ENCODE data around the gene JMJD8. TPM values are rescaled to one million over a fixed set of nuclear protein-coding genes. Genes with fewer than 3 reads are reported as not detected.

Gene JMJD8
- total and polyA plus RNA-seq, 9 of the 15 experiments (the other 6 are each of a cell fraction or from before 2014, with no cell fraction given), result 1.2 to 50.6 (median 29.3) TPM

DNA sequence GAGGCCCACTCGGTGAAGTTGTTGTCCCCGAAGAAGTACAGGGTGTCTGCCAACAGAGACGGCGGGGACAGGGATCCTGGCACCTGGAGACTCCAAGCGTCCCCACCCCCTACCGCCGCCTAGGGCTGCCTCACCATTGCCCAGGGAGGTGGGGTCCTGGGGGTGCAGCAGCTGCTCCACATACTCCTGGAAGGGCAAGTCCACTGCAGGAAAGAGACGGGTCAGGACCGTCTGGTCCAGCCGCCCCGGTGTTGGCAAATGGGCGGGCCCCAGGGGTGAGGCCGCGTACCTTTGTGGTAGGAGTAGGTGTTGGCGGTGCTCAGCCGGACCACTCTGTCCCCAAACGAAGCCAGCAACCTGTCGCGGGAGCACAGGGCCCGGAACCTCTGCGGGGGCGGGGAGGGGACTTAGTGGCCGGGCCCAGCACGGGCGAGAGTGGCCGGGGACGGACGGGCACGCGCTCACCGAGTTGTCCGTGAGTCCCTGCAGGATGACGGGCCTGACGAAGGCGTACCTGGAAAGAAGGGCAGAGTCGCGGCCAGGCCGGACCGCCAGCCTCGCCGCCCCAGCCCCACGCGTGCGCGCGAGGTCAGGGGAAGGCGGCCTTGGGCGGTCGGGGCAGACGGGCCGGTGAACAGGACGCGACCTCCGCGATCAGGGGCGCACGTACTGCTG, 601 bp downstream of the JMJD8 start (continued):
- TF ChIP-seq, protein P1, sequence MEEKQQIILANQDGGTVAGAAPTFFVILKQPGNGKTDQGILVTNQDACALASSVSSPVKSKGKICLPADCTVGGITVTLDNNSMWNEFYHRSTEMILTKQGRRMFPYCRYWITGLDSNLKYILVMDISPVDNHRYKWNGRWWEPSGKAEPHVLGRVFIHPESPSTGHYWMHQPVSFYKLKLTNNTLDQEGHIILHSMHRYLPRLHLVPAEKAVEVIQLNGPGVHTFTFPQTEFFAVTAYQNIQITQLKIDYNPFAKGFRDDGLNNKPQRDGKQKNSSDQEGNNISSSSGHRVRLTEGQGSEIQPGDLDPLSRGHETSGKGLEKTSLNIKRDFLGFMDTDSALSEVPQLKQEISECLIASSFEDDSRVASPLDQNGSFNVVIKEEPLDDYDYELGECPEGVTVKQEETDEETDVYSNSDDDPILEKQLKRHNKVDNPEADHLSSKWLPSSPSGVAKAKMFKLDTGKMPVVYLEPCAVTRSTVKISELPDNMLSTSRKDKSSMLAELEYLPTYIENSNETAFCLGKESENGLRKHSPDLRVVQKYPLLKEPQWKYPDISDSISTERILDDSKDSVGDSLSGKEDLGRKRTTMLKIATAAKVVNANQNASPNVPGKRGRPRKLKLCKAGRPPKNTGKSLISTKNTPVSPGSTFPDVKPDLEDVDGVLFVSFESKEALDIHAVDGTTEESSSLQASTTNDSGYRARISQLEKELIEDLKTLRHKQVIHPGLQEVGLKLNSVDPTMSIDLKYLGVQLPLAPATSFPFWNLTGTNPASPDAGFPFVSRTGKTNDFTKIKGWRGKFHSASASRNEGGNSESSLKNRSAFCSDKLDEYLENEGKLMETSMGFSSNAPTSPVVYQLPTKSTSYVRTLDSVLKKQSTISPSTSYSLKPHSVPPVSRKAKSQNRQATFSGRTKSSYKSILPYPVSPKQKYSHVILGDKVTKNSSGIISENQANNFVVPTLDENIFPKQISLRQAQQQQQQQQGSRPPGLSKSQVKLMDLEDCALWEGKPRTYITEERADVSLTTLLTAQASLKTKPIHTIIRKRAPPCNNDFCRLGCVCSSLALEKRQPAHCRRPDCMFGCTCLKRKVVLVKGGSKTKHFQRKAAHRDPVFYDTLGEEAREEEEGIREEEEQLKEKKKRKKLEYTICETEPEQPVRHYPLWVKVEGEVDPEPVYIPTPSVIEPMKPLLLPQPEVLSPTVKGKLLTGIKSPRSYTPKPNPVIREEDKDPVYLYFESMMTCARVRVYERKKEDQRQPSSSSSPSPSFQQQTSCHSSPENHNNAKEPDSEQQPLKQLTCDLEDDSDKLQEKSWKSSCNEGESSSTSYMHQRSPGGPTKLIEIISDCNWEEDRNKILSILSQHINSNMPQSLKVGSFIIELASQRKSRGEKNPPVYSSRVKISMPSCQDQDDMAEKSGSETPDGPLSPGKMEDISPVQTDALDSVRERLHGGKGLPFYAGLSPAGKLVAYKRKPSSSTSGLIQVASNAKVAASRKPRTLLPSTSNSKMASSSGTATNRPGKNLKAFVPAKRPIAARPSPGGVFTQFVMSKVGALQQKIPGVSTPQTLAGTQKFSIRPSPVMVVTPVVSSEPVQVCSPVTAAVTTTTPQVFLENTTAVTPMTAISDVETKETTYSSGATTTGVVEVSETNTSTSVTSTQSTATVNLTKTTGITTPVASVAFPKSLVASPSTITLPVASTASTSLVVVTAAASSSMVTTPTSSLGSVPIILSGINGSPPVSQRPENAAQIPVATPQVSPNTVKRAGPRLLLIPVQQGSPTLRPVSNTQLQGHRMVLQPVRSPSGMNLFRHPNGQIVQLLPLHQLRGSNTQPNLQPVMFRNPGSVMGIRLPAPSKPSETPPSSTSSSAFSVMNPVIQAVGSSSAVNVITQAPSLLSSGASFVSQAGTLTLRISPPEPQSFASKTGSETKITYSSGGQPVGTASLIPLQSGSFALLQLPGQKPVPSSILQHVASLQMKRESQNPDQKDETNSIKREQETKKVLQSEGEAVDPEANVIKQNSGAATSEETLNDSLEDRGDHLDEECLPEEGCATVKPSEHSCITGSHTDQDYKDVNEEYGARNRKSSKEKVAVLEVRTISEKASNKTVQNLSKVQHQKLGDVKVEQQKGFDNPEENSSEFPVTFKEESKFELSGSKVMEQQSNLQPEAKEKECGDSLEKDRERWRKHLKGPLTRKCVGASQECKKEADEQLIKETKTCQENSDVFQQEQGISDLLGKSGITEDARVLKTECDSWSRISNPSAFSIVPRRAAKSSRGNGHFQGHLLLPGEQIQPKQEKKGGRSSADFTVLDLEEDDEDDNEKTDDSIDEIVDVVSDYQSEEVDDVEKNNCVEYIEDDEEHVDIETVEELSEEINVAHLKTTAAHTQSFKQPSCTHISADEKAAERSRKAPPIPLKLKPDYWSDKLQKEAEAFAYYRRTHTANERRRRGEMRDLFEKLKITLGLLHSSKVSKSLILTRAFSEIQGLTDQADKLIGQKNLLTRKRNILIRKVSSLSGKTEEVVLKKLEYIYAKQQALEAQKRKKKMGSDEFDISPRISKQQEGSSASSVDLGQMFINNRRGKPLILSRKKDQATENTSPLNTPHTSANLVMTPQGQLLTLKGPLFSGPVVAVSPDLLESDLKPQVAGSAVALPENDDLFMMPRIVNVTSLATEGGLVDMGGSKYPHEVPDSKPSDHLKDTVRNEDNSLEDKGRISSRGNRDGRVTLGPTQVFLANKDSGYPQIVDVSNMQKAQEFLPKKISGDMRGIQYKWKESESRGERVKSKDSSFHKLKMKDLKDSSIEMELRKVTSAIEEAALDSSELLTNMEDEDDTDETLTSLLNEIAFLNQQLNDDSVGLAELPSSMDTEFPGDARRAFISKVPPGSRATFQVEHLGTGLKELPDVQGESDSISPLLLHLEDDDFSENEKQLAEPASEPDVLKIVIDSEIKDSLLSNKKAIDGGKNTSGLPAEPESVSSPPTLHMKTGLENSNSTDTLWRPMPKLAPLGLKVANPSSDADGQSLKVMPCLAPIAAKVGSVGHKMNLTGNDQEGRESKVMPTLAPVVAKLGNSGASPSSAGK (IDR thresholded peaks at IDR 0.05), result peak; percentile 78; the same call in 1 of the 2 replicates
- 0 out of 2 replicates have a peak, but pooled peaks have one; percentile 9 for TF ChIP-seq E2F3 (CRISPR knock-in tag; IDR thresholded peaks at IDR 0.05)
- no peak for TF ChIP-seq CTBP1 (IDR thresholded peaks at IDR 0.05; ENCODE audit: borderline replicate concordance)
- TF ChIP-seq SRSF1 (IDR thresholded peaks at IDR 0.05; ENCODE audit: low read depth, low read length), result no peak
- 0 out of 2 replicates have a peak, but pooled peaks have one; percentile 5 for TF ChIP-seq SMAD4 (CRISPR knock-in tag; conservative IDR thresholded peaks at IDR 0.05)
- no peak for TF ChIP-seq ZC3H11A (IDR thresholded peaks at IDR 0.05; ENCODE audit: low read depth, low read length)
- TF ChIP-seq KLF6 (CRISPR knock-in tag; IDR thresholded peaks at IDR 0.05; ENCODE audit: borderline replicate concordance), result no peak
- TF ChIP-seq, protein P2, sequence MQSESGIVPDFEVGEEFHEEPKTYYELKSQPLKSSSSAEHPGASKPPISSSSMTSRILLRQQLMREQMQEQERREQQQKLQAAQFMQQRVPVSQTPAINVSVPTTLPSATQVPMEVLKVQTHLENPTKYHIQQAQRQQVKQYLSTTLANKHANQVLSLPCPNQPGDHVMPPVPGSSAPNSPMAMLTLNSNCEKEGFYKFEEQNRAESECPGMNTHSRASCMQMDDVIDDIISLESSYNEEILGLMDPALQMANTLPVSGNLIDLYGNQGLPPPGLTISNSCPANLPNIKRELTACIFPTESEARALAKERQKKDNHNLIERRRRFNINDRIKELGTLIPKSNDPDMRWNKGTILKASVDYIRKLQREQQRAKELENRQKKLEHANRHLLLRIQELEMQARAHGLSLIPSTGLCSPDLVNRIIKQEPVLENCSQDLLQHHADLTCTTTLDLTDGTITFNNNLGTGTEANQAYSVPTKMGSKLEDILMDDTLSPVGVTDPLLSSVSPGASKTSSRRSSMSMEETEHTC (IDR thresholded peaks at IDR 0.05), result no peak
- no peak for TF ChIP-seq DMBX1 (CRISPR knock-in tag; IDR thresholded peaks at IDR 0.05; ENCODE audit: borderline replicate concordance)
- TF ChIP-seq ZFPM2 (CRISPR knock-in tag; IDR thresholded peaks at IDR 0.05), result peak; percentile 85; the same call in 1 of the 2 replicates
- no peak for TF ChIP-seq TGIF2 (CRISPR knock-in tag; IDR thresholded peaks at IDR 0.05)
- no peak for TF ChIP-seq RBM39 (optimal IDR thresholded peaks at IDR 0.05; ENCODE audit: low read depth, low read length)
- peak; percentile 50; the same call in 1 of the 2 replicates for TF ChIP-seq ELF4 (CRISPR knock-in tag; IDR thresholded peaks at IDR 0.05)
- no peak for TF ChIP-seq ZNF444 (CRISPR knock-in tag; IDR thresholded peaks at IDR 0.05)
- no peak for TF ChIP-seq FOXA1 (IDR thresholded peaks at IDR 0.05; ENCODE audit: borderline replicate concordance)
- TF ChIP-seq ZNF589 (CRISPR knock-in tag; IDR thresholded peaks at IDR 0.05; ENCODE audit: low read depth), result no peak

Measured in K562 (cell line).